Left ventricle myocardium inferior (tissue), 1 donor: ENCODE data around the gene CUEDC1. TPM values are rescaled to one million over a fixed set of nuclear protein-coding genes. Genes with fewer than 3 reads are reported as not detected.

Source experiments
- DNase-seq: peaks from one replicate; pipeline ENCODE4 v3.0.0-alpha.2; 2020
- H3K27ac ChIP-seq: fragments of 200-600 bp; replicated peaks from 2 replicates; pipeline ENCODE4 v1.8.0; 2021
- H3K27me3 ChIP-seq: fragments of 200-600 bp; 2 replicates; pipeline ENCODE4 v1.8.0; 2021; ENCODE audit warnings: low read depth
- H3K36me3 ChIP-seq: fragments of 200-600 bp; 2 replicates; pipeline ENCODE4 v1.8.0; 2021
- H3K4me1 ChIP-seq: fragments of 200-600 bp; 2 replicates; pipeline ENCODE4 v1.8.0; 2021
- H3K4me3 ChIP-seq: fragments of 200-600 bp; 2 replicates; pipeline ENCODE4 v1.8.0; 2021; ENCODE audit warnings: mild to moderate bottlenecking, moderate library complexity
- H3K9me3 ChIP-seq: fragments of 200-600 bp; replicated peaks from 2 replicates; pipeline ENCODE4 v1.8.0; 2021
- CTCF ChIP-seq: fragments of 200-600 bp; IDR thresholded peaks from 2 replicates; pipeline ENCODE4 v1.8.0; 2021; ENCODE audit warnings: antibody characterized with exemption, mild to moderate bottlenecking, borderline replicate concordance
- intact Hi-C: fragments of 100-400 bp; cut with micrococcal nuclease; formaldehyde crosslinking; loops from one replicate; pipeline ENCODE4 v1.11.0; 2022
- total RNA-seq: library from RNA; stranded (reverse); fragmentation: NEBNext Ultra II Directional; extraction: Animal tissue kit (Norgen Biotek cat#: 25700); gene quantifications from one replicate; pipeline ENCODE4 v1.2.1, GENCODE V29; 2021
- donor health status: DM: no; HTN: yes; CAD: no; lungs with severe emphysema.

The CUEDC1 gene
- total RNA-seq, 1 donor from 2014 or later: 43.2 TPM

- Histone ChIP-seq H3K27me3 (no peaks in the 10 kb centered on the region), H3K27ac (peak overlapping the region; percentile 91), H3K4me3 (no peak overlapping the region), H3K4me1 (peaks cover 98% of the 10 kb centered on the region), H3K36me3 (no peaks in the 10 kb centered on the region), H3K9me3 (no peaks in the 10 kb centered on the region)
- intact Hi-C loops: no loop called here
- no peak for TF ChIP-seq CTCF
- peak; percentile 60 for DNase-seq
These were observed 38.0 kb downstream of the CUEDC1 start for GRCh38 chr17:57916925-57917858.

- DNase-seq: no peak
- H3K9me3 ChIP-seq: no peaks in the 10 kb centered on the region
- H3K27me3 ChIP-seq: no peaks in the 10 kb centered on the region
- TF ChIP-seq CTCF: no peak
- peaks cover 98% of the 10 kb centered on the region for H3K4me1 ChIP-seq
- intact Hi-C loops: no loop called here
- no peaks in the 10 kb centered on the region for H3K36me3 ChIP-seq
- H3K4me3 ChIP-seq: no peak overlapping the region
- H3K27ac ChIP-seq: peak overlapping the region; percentile 91
These were observed 39.0 kb downstream of the CUEDC1 start for GRCh38 chr17:57915985-57916757.

- DNase-seq: no peak
- TF ChIP-seq CTCF: no peak
- no peaks in the 10 kb centered on the region for H3K9me3 ChIP-seq
- intact Hi-C loops: no loop called here
- H3K4me1 ChIP-seq: peaks cover 92% of the 10 kb centered on the region
- no peaks in the 10 kb centered on the region for H3K36me3 ChIP-seq
- no peak overlapping the region for H3K4me3 ChIP-seq
- H3K27ac ChIP-seq: peak overlapping the region; percentile 91
- no peaks in the 10 kb centered on the region for H3K27me3 ChIP-seq
These were observed 39.7 kb downstream of the CUEDC1 start for GRCh38 chr17:57915544-57915943.

- H3K36me3 ChIP-seq: no peaks in the 10 kb centered on the region
- H3K9me3 ChIP-seq: no peaks in the 10 kb centered on the region
- H3K4me3 ChIP-seq: no peak overlapping the region
- DNase-seq: no peak
- peaks cover 89% of the 10 kb centered on the region for H3K4me1 ChIP-seq
- no peaks in the 10 kb centered on the region for H3K27me3 ChIP-seq
- H3K27ac ChIP-seq: peak overlapping the region; percentile 91
- TF ChIP-seq CTCF: no peak
- intact Hi-C loops: no loop called here
These were observed 40.7 kb downstream of the CUEDC1 start for GRCh38 chr17:57914273-57915142.
